Measurements from ENCODE around the gene ARMH3. TPM values are rescaled to one million over a fixed set of nuclear protein-coding genes. Genes with fewer than 3 reads are reported as not detected.

ARMH3 gene
- total RNA-seq, 2 experiments from 2014 or later: 7.9 to 24.3 TPM

DNA sequence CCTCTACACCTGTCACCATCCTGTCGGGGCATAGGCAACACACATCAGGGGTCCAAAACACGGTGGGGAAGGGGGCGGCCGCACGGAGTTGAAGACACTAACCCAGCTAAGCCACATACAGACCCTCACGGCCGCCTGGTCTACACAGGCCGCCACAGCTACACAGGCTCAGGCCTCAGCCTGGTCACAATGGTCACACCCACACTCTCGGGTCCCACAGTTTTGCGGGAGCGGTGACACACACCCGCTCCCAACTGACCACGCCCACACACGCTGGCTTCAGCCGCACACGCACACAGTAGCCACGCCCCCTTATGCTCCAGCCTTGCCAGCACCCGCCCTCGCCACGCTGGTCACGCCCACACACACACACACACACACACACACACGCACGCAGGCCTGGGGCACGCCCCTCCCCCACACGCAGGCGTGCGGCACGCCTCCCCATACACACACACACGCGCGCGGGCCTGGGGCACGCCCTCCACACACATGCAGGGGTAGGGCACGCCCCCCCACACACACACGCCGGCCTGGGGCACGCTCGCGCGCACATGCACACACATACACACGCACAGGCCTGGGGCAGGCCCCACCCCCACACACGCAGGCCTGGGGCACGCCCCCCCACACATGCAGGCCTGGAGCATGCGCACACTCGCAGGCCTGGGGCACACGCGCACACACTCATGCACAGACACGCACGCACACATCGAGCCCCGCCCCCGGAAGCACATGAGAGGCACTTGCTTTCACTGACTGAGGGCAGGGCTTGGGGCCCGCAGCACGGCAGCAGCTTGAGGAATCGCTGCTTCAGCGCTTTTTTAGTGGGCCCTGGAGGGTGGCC, 225.4 kb downstream of the ARMH3 start:
- H3K27ac ChIP-seq (ENCODE audit: low read depth, low read length, poor library complexity, severe bottlenecking): peak overlapping the region; percentile 87
- H3K4me3 ChIP-seq (ENCODE audit: low read depth, low read length, poor library complexity, severe bottlenecking): peak overlapping the region; percentile 65
- no TSS peak for BruUV-seq (replicated peaks)
- H4K20me1 ChIP-seq (ENCODE audit: insufficient read depth, low read length): no peaks in the 10 kb centered on the region
- peak overlapping the region; percentile 74 for H3K4me2 ChIP-seq (ENCODE audit: low read length)
- intact Hi-C loops (cut with micrococcal nuclease; ENCODE audit: unreplicated experiment): loop anchor here (5.0 kb wide), 1 partner anchor 812 kb away; the partner anchor contains the start of gene TRIM8
- CTCF ChIA-PET (ENCODE audit: unreplicated experiment): interaction anchor here (0.6 kb wide), 1 partner anchor 216 kb away, joined by 3 read pairs; no protein-coding TSS in a partner anchor
- TF ChIP-seq, protein P1, sequence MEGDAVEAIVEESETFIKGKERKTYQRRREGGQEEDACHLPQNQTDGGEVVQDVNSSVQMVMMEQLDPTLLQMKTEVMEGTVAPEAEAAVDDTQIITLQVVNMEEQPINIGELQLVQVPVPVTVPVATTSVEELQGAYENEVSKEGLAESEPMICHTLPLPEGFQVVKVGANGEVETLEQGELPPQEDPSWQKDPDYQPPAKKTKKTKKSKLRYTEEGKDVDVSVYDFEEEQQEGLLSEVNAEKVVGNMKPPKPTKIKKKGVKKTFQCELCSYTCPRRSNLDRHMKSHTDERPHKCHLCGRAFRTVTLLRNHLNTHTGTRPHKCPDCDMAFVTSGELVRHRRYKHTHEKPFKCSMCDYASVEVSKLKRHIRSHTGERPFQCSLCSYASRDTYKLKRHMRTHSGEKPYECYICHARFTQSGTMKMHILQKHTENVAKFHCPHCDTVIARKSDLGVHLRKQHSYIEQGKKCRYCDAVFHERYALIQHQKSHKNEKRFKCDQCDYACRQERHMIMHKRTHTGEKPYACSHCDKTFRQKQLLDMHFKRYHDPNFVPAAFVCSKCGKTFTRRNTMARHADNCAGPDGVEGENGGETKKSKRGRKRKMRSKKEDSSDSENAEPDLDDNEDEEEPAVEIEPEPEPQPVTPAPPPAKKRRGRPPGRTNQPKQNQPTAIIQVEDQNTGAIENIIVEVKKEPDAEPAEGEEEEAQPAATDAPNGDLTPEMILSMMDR (conservative IDR thresholded peaks at IDR 0.05; ENCODE audit: low read length): no peak
- no peak for TF ChIP-seq EZH2phosphoT487 (IDR thresholded peaks at IDR 0.05; ENCODE audit: borderline replicate concordance, low read depth, low read length)
- H3K9me2 ChIP-seq (ENCODE audit: insufficient read depth, low read length): no peaks in the 10 kb centered on the region
- DNase-seq (ENCODE audit: low spot score): peak; percentile 92
- no peaks in the 10 kb centered on the region for H3K36me3 ChIP-seq (ENCODE audit: insufficient read depth, low read length)
- H3K4me1 ChIP-seq (ENCODE audit: insufficient read depth, low read length, poor library complexity, severe bottlenecking): peaks cover 38% of the 10 kb centered on the region
- POLR2A ChIA-PET: interaction anchor here (1.9 to 2.1 kb wide), 2 partner anchors 11 to 12 kb away, joined by 5 to 10 read pairs; partner anchors contain the start of gene OGA
- peak overlapping the region; percentile 68 for H2AFZ ChIP-seq (ENCODE audit: low read length)
- no peaks in the 10 kb centered on the region for H3K79me2 ChIP-seq (ENCODE audit: insufficient read depth, low read depth, low read length)
- H3K9me3 ChIP-seq (ENCODE audit: low read length): no peaks in the 10 kb centered on the region

DNA sequence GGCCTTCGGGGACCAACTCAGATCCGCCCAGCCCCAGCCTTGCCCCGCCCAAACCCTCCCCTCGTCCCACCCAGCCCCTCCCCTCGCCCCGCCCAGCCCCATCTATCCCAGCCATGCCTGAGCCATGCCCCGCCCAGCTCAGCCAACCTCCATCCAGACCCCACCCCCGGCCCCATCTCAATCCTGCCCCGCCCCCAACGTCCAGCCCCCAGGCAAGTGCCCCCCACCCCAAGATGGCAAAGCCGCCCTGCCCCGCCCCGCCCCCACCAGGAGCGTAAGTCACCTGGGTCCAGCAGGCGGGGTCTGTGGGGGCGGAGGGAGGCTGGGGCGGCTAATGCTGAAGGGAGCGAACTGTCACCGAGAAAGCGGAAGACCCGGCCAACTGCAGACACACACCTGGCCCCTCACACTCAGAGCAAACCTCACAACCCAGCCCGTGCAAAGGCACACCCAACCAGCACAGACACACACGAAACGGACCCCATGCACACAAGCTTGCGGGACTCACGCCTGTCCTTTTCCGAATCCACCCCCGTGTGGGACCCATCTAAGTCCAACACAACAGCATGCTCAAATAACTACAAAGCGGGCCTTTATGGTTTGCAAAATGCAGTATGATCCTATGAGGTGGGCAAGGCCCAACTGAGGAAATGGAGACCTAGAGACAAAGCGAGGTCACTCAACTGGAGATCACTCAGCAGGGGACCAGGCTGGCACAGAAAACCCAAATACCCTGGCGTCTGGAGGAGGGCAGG, 226.2 kb downstream of the ARMH3 start:
- no peaks in the 10 kb centered on the region for H3K36me3 ChIP-seq (ENCODE audit: insufficient read depth, low read length)
- BruUV-seq (replicated peaks): no TSS peak
- ChIA-PET POLR2A (interaction anchor here (0.9 to 2.1 kb wide), 3 partner anchors 10 to 15 kb away, joined by 4 to 10 read pairs (median 5); partner anchors contain the start of gene OGA), CTCF (ENCODE audit: unreplicated experiment) (no interaction called here)
- TF ChIP-seq, protein P1 (conservative IDR thresholded peaks at IDR 0.05; ENCODE audit: low read length): no peak
- TF ChIP-seq EZH2phosphoT487 (IDR thresholded peaks at IDR 0.05; ENCODE audit: borderline replicate concordance, low read depth, low read length): no peak
- intact Hi-C loops (cut with micrococcal nuclease; ENCODE audit: unreplicated experiment): loop anchor here (1.0 to 5.0 kb wide), 2 partner anchors 11 to 813 kb away; partner anchors contain the start of genes OGA and TRIM8
- H3K27ac ChIP-seq (ENCODE audit: low read depth, low read length, poor library complexity, severe bottlenecking): peak overlapping the region; percentile 87
- H3K9me3 ChIP-seq (ENCODE audit: low read length): no peaks in the 10 kb centered on the region
- peak overlapping the region; percentile 65 for H3K4me3 ChIP-seq (ENCODE audit: low read depth, low read length, poor library complexity, severe bottlenecking)
- DNase-seq (ENCODE audit: low spot score): peak; percentile 90
- H4K20me1 ChIP-seq (ENCODE audit: insufficient read depth, low read length): no peaks in the 10 kb centered on the region
- peaks cover 37% of the 10 kb centered on the region for H3K4me1 ChIP-seq (ENCODE audit: insufficient read depth, low read length, poor library complexity, severe bottlenecking)
- peak overlapping the region; percentile 74 for H3K4me2 ChIP-seq (ENCODE audit: low read length)
- no peaks in the 10 kb centered on the region for H3K9me2 ChIP-seq (ENCODE audit: insufficient read depth, low read length)
- H3K79me2 ChIP-seq (ENCODE audit: insufficient read depth, low read depth, low read length): no peaks in the 10 kb centered on the region
- peak overlapping the region; percentile 68; the same call in 1 of the 2 replicates for H2AFZ ChIP-seq (ENCODE audit: low read length)
